PC-3 (cell line): ENCODE measurements around the gene EDNRB. TPM values are rescaled to one million over a fixed set of nuclear protein-coding genes. Genes with fewer than 3 reads are reported as not detected.

Source experiments
- ATAC-seq: fragments of 200-7000 bp; cut with Tn5 transposase; 2 replicates; pipeline ENCODE4 v1.9.1; 2020; ENCODE audit warnings: mild to moderate bottlenecking, moderate library complexity
- BruUV-seq: library from RNA; stranded (reverse); fragments of 400-500 nt; replicated peaks from 2 replicates; lab custom pipeline; 2021; lab: Mats Ljungman, UMichigan
- CTCF ChIA-PET: fragments of 300-600 bp; sonication (Branson Sonifier 250); formaldehyde crosslinking; loops from one replicate; lab custom pipeline; 2022; ENCODE audit warnings: antibody characterized with exemption; lab: Charles Lee
- POLR2A ChIA-PET: fragments of 300-600 bp; sonication (Branson Sonifier 250); formaldehyde crosslinking; loops from one replicate; lab custom pipeline; 2022; ENCODE audit warnings: antibody characterized with exemption; ENCODE audit not compliant: unreplicated experiment; lab: Charles Lee
- DNase-seq: peaks from one replicate; pipeline ENCODE4 v3.0.0-alpha.2; 2015
- H2AFZ ChIP-seq: fragments of 300-600 bp; sonication (generic); 2 replicates; pipeline ENCODE4 v1.6.0; 2016; ENCODE audit warnings: antibody characterized with exemption, low read length
- H3F3A ChIP-seq: fragments of 300-600 bp; sonication (generic); one replicate; pipeline ENCODE4 v1.6.0; 2017; ENCODE audit warnings: antibody characterized with exemption, low read length, control low read depth, mild to moderate bottlenecking; ENCODE audit not compliant: unreplicated experiment
- H3K27ac ChIP-seq: fragments of 300-600 bp; sonication (generic); 2 replicates; pipeline ENCODE4 v1.5.1; 2016; ENCODE audit warnings: mild to moderate bottlenecking, low read length
- H3K27me3 ChIP-seq: fragments of 300-600 bp; sonication (generic); 2 replicates; pipeline ENCODE4 v1.6.1; 2016; ENCODE audit warnings: low read length, mixed read lengths
- H3K36me3 ChIP-seq: fragments of 300-600 bp; sonication (generic); 2 replicates; pipeline ENCODE4 v1.6.1; 2016; ENCODE audit warnings: low read depth, mixed run types, low read length, mixed read lengths
- H3K4me1 ChIP-seq: fragments of 300-600 bp; sonication (generic); 2 replicates; pipeline ENCODE4 v1.5.1; 2016; ENCODE audit warnings: low read length; ENCODE audit not compliant: insufficient read depth
- H3K4me2 ChIP-seq: fragments of 300-600 bp; sonication (generic); 2 replicates; pipeline ENCODE4 v1.6.0; 2016; ENCODE audit warnings: low read length
- H3K4me3 ChIP-seq: fragments of 300-600 bp; sonication (generic); 2 replicates; pipeline ENCODE4 v1.5.1; 2016; ENCODE audit warnings: mild to moderate bottlenecking, low read length, mixed read lengths
- H3K79me2 ChIP-seq: fragments of 300-600 bp; sonication (generic); 2 replicates; pipeline ENCODE4 v1.6.1; 2017; ENCODE audit warnings: low read length, mixed read lengths
- H3K9ac ChIP-seq: fragments of 300-600 bp; sonication (generic); 2 replicates; pipeline ENCODE4 v1.6.0; 2016; ENCODE audit warnings: mild to moderate bottlenecking, low read length
- H3K9me2 ChIP-seq: fragments of 300-600 bp; sonication (generic); replicated peaks from 2 replicates; pipeline ENCODE4 v1.6.1; 2016; ENCODE audit warnings: mixed run types, low read length, mixed read lengths
- H3K9me3 ChIP-seq: fragments of 300-600 bp; sonication (generic); 2 replicates; pipeline ENCODE4 v1.6.1; 2016; ENCODE audit warnings: low read length, mixed read lengths
- H4K20me1 ChIP-seq: fragments of 300-600 bp; sonication (generic); 2 replicates; pipeline ENCODE4 v1.6.1; 2016; ENCODE audit warnings: low read length, mixed read lengths
- CTCF ChIP-seq: fragments of 300-600 bp; sonication (generic); conservative IDR thresholded peaks from 2 replicates; pipeline ENCODE4 v1.5.1; 2017; ENCODE audit warnings: antibody characterized with exemption, low read depth, mild to moderate bottlenecking, low read length
- EZH2 ChIP-seq: fragments of 300-600 bp; sonication (generic); IDR thresholded peaks from one replicate; pipeline ENCODE4 v1.6.1; 2017; ENCODE audit warnings: antibody characterized with exemption, mild to moderate bottlenecking, low read length; ENCODE audit not compliant: unreplicated experiment
- EZH2phosphoT487 ChIP-seq: fragments of 300-600 bp; sonication (generic); IDR thresholded peaks from 2 replicates; pipeline ENCODE4 v1.6.1; 2018; ENCODE audit warnings: mild to moderate bottlenecking, antibody characterized with exemption, low read length, borderline replicate concordance
- intact Hi-C: fragments of 100-400 bp; cut with micrococcal nuclease; formaldehyde crosslinking; loops from 2 replicates; pipeline ENCODE4 v1.9.0; 2023
- total RNA-seq: library from RNA; depleted of rRNA; stranded (reverse); fragments of >200 nt; gene quantifications from 2 replicates; pipeline ENCODE4 v1.2.3, GENCODE V29; 2014

Gene EDNRB
- total RNA-seq, 1 experiment from 2014 or later: not detected

- H3K9me3 ChIP-seq: no peaks in the 10 kb centered on the region
- DNase-seq: no peak
- intact Hi-C loops: no loop called here
- no peaks in the 10 kb centered on the region for H3K27me3 ChIP-seq
- H3K4me2 ChIP-seq: no peak overlapping the region
- no peak for TF ChIP-seq CTCF
- H3F3A ChIP-seq: no peaks in the 10 kb centered on the region
- ChIA-PET POLR2A (no interaction called here), CTCF (no interaction called here)
- BruUV-seq: no TSS peak
- no peak overlapping the region for H3K9ac ChIP-seq
- no peaks in the 10 kb centered on the region for H3K4me1 ChIP-seq
- no peaks in the 10 kb centered on the region for H3K79me2 ChIP-seq
- ATAC-seq: no peak
- no peaks in the 10 kb centered on the region for H3K36me3 ChIP-seq
- H3K4me3 ChIP-seq: no peak overlapping the region
- H2AFZ ChIP-seq: no peak overlapping the region
- no peaks in the 10 kb centered on the region for H3K9me2 ChIP-seq
- no peaks in the 10 kb centered on the region for H4K20me1 ChIP-seq
- no peak overlapping the region for H3K27ac ChIP-seq
Measured at GRCh38 chr13:77909827-77910226, 8.8 kb downstream of the EDNRB start.

GRCh38 chr13:77908531-77908930 lies 10.1 kb downstream of the EDNRB start:
- no TSS peak for BruUV-seq
- Histone ChIP-seq H2AFZ (no peak overlapping the region), H3F3A (no peaks in the 10 kb centered on the region), H3K4me1 (no peaks in the 10 kb centered on the region), H3K9ac (no peak overlapping the region), H3K9me3 (no peaks in the 10 kb centered on the region), H3K27me3 (no peaks in the 10 kb centered on the region), H3K79me2 (no peaks in the 10 kb centered on the region), H3K4me3 (no peak overlapping the region), H3K36me3 (no peaks in the 10 kb centered on the region), H4K20me1 (no peaks in the 10 kb centered on the region), H3K27ac (no peak overlapping the region), H3K9me2 (no peaks in the 10 kb centered on the region), H3K4me2 (no peak overlapping the region)
- CTCF ChIA-PET: no interaction called here
- TF ChIP-seq EZH2 (no peak), CTCF (no peak), EZH2phosphoT487 (no peak)
- ATAC-seq (no peak), DNase-seq (no peak)
- intact Hi-C loops: no loop called here
- POLR2A ChIA-PET: no interaction called here

GRCh38 chr13:77907666-77908341 lies 10.8 kb downstream of the EDNRB start:
- ChIA-PET CTCF (no interaction called here), POLR2A (no interaction called here)
- intact Hi-C loops: no loop called here

More at GRCh38 chr13:77907666-77908341, 10.8 kb downstream of the EDNRB start:
- no peak overlapping the region for H3K9ac ChIP-seq
- no peaks in the 10 kb centered on the region for H3K79me2 ChIP-seq
- H2AFZ ChIP-seq: no peak overlapping the region
- no peaks in the 10 kb centered on the region for H3K9me3 ChIP-seq
- H3K4me1 ChIP-seq: no peaks in the 10 kb centered on the region
- H3K36me3 ChIP-seq: no peaks in the 10 kb centered on the region
- no peak for TF ChIP-seq EZH2phosphoT487
- no peak for TF ChIP-seq EZH2
- TF ChIP-seq CTCF: no peak
- H3K9me2 ChIP-seq: no peaks in the 10 kb centered on the region
- no peak overlapping the region for H3K4me3 ChIP-seq
- no peak for DNase-seq
- no peaks in the 10 kb centered on the region for H4K20me1 ChIP-seq
- no peaks in the 10 kb centered on the region for H3F3A ChIP-seq
- H3K4me2 ChIP-seq: no peak overlapping the region
- no TSS peak for BruUV-seq
- no peak overlapping the region for H3K27ac ChIP-seq
- no peaks in the 10 kb centered on the region for H3K27me3 ChIP-seq
- ATAC-seq: no peak
